GM12801 (cell line): Measurements from ENCODE around the gene SCART1.

ENCODE experiments used
- TF ChIP-seq, protein P1 (sequence below): IDR thresholded peaks from one replicate; pipeline ENCODE4 v1.5.1; 2011; ENCODE audit warnings: control low read depth; ENCODE audit not compliant: insufficient read length; ENCODE audit errors: extremely low read depth

SCART1 gene

DNA sequence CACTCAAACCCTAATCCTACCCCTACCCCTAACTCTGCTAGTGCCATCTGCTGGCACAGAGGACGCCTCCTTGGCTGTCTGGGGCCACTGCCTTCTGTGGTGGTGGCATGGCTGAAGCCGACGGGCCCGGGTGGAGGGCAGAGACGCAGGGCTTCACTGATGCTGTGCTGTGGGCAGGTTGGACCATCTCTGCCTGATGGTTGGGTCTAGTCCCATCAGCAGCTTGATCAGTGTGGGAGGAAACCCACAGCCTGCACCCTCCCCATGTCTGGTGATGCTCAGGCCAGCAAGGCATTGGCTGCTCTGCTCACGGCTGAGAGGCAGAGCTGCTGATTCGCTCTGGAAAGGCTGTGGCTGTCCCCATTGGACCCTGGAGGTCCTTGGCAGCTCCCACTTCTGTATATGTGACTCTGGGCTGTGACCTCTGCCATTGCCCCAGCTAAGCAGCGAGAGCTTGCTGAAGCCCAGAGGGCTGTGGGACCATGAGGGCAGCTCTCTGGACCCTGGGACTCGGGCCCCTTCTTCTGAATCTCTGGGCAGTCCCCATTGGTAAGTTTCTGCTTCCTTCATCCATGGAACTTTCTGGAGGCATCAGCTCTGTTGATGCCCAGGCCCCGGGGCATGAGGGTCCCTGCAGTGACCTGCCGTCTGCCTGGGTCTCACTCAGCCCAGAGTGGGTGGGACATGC, at the start of gene SCART1:
TSS of gene SCART1 (plus strand) at position 430 of the 688 bp plus-strand sequence. CDS start at position 483, 53 bp downstream.
- TF ChIP-seq, protein P1, sequence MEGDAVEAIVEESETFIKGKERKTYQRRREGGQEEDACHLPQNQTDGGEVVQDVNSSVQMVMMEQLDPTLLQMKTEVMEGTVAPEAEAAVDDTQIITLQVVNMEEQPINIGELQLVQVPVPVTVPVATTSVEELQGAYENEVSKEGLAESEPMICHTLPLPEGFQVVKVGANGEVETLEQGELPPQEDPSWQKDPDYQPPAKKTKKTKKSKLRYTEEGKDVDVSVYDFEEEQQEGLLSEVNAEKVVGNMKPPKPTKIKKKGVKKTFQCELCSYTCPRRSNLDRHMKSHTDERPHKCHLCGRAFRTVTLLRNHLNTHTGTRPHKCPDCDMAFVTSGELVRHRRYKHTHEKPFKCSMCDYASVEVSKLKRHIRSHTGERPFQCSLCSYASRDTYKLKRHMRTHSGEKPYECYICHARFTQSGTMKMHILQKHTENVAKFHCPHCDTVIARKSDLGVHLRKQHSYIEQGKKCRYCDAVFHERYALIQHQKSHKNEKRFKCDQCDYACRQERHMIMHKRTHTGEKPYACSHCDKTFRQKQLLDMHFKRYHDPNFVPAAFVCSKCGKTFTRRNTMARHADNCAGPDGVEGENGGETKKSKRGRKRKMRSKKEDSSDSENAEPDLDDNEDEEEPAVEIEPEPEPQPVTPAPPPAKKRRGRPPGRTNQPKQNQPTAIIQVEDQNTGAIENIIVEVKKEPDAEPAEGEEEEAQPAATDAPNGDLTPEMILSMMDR = no peak

DNA sequence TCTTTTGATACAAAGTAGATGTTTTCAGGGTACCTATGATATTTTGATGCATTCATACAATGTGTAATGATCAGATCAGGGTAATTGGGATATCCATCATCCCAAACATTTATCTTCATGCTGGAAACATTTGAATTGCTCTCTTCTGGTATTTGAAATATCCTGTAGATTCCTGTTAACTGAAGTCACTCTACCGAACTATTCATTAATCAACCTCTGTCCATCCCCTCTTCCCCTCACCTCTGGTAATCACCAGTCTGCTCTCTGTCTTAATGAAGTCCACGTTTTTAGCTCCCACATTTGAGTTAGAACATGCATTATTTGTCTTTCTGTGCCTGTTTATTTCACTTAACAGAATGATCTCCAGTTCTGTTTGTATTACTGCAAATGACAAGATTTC, 48.5 kb upstream of the SCART1 start:
- TF ChIP-seq, protein P1 = no peak

DNA sequence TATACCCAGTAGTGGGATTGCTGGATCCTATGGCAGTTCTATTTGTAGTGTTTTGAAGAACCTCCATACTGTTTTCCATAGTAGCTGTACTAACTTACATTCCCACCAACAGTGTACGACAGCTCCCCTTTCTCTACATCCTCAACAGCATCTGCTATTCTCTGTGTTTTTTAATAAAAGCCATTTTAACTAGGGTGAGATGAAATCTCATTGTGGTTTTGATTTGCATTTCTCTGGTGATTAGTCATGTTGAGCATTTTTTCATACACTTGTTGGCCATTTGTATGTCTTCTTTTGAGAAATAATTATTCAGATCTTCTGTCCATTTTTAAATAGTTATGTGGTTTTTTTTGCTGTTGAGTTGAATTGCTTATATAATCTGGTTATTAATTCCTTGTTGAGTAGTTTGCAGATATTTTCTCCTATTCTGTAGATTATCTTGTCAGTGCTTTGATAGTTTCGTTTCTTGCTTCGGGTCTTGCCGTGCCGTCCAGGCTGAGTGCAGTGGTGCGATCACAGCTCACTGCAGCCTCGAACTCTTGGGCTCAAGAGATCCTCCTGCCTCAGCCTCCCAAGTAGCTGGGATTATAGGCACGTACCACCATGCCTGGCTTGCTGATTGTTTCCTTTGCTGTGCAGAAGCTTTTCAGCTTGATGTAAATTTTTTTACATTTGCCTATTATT, 47.8 kb upstream of the SCART1 start:
- TF ChIP-seq, protein P1 = no peak

DNA sequence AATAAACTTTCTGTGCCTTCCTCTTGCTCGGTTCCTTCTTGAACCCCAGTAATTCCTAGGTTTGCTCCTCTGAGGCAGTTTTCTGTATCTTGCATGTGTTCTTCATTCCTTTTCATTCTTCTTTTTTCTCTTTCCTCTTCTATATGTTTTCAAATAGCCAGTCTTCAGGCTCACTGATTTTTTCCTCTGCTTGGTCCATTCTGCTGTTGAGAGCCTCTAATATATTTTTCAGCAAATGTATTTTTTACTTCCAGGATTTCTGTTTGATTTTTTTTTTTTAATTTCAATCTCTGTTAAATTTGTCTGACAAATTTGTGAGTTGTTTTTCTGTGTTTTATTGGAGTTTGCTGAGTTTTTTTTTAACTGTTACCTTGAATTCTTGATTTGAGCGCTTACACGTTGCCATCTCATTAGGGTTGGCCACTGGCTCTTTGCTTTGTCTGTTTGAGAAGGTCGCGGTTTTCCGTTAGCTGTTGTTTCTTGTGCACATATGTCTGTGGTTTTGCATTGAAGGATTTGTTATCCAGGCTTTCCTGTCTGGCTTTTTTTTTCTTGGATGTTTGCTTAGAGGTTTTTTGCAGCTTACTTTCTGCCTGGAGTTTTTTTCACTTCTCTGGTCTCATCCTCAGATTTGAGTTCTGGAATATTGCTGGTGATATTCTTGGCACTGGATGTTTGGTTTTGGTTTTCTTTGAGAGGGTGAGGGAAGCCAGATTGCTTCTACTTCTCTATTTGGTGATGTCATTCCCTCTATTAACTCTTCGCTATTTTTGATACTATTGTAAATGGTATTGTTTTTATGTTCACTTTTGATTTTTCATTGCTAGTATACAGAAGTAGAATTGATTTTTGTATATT, 42.0 kb upstream of the SCART1 start:
- TF ChIP-seq, protein P1 = no peak

DNA sequence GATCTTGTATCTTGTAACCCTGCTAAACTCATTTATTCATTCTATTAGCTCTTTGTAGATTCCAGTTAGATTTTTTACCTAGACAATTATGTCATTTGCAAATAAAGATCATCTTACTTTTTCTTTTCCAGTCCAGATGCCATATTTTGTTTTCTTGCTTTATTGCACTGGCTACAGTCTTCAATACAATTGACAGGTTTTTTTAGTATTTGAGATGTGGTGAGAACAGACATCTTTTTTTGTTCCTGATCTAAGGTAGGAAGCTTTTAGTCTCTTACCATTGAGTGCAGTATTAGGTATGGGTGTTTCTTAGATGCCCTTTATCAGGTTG, 41.4 kb upstream of the SCART1 start:
- TF ChIP-seq, protein P1 = no peak

DNA sequence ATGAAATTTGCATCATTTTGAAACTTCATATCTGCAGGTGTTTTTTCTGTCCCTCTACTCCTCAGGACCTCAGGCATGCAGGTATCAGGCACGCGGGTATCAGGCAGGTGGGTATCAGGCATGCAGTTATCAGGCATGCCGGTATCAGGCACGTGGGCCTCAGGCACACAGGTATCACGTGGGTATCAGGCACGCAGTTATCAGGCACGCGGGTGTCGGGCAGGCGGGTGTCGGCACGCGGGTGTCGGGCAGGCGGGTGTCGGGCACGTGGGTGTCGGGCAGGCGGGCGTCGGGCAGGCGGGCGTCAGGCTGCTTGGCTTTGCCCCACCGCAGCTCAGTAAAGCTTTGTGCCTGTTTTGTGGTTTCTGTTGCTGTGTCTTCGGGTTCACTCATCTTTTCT, 38.0 kb upstream of the SCART1 start:
- TF ChIP-seq, protein P1 = no peak

DNA sequence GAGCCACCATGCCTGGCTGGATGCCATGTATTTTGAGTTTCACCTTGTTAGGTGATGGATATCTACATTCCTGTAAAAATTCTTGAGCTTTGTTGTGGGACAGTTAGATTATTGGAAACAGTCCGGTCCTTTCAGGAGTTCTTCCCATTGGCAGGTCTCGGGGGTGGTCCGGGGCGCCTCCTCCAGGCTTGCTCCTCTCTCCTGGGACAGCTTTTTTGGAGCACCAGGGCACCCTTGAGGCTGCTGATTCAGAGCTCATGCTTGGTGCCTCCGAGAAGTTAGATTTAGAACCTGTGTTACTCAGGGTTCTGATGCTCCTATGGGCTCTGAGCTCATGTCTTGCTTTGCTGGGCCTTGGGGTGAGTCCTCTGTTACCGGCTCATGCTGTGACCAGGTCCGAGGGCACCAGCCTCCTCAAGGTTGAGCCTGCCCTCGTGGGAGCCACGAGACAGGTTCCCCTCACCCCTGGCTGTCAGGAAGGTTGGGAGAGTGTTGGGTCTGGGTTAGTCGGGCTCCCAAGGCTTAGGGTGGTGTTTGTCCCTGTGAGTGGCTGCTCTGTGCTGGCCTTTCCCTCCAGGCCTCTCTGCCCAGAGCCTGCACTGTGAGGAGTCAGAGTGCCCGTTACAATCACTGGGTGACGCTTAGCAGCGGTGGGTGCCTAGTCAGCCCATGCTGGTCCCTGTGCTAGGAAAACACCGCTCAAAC, 35.3 kb upstream of the SCART1 start:
- TF ChIP-seq, protein P1 = no peak
